HepG2 (cell line): Measurements from ENCODE around the gene TOX4. TPM values are rescaled to one million over a fixed set of nuclear protein-coding genes. Genes with fewer than 3 reads are reported as not detected.

ENCODE experiments used
- ATAC-seq: fragments of 200-7000 bp; cut with Tn5 transposase; 3 replicates; pipeline ENCODE4 v1.9.1; 2020; ENCODE audit warnings: mild to moderate bottlenecking, moderate library complexity
- BruUV-seq: library from RNA; stranded (reverse); fragments of 400-500 nt; replicated peaks from 2 replicates; lab custom pipeline; 2021; lab: Mats Ljungman, UMichigan
- CTCF ChIA-PET: fragments of 300-600 bp; formaldehyde crosslinking; extraction: SDS; loops from one replicate; lab custom pipeline; 2021; ENCODE audit warnings: low total read pairs, inconsistent platforms, low intra/inter-chr PET ratio; lab: Yijun Ruan, JAX
- POLR2A ChIA-PET: fragments of 350-600 bp; sonication (Branson Sonifier 250); formaldehyde crosslinking; loops from one replicate; lab custom pipeline; 2020; ENCODE audit warnings: antibody characterized with exemption, inconsistent platforms; lab: Yijun Ruan, JAX
- DNase-seq: peaks from one replicate; pipeline ENCODE4 v3.0.0-alpha.2; 2015; ENCODE audit warnings: low spot score
- FAIRE-seq: peaks from 3 replicates; lab custom pipeline; 2011; peaks lifted over from hg19 to GRCh38; lab: Jason Lieb, UNC
- H2AFZ ChIP-seq: one replicate; pipeline ENCODE4 v1.6.1; 2011; ENCODE audit warnings: low read length, inconsistent platforms
- H3K27ac ChIP-seq: fragments of 300-600 bp; 3 replicates; pipeline ENCODE4 v1.8.0; 2011; ENCODE audit warnings: mixed run types, mild to moderate bottlenecking, mixed read lengths, low read length, inconsistent platforms; ENCODE audit not compliant: insufficient read depth; ENCODE audit errors: extremely low read length
- H3K27me3 ChIP-seq, 2 experiments: fragments of 200-600 bp in 1 of 2; 2 replicates in 1 of 2; 3 replicates in 1 of 2; pipeline versions ENCODE4 v1.6.0 to v1.8.0; 2011; ENCODE audit warnings: low read length in 2 of 2, mild to moderate bottlenecking in 2 of 2, moderate library complexity in 2 of 2, inconsistent platforms in 1 of 2; ENCODE audit not compliant: insufficient read depth in 2 of 2, control insufficient read depth in 1 of 2
- H3K36me3 ChIP-seq, 2 experiments: fragments of 200-600 bp in 1 of 2; replicated peaks in 1 of 2; 2 replicates in 1 of 2; 3 replicates in 1 of 2; pipeline versions ENCODE4 v1.5.1 to v1.8.0; 2011; ENCODE audit warnings: low read length in 2 of 2, inconsistent platforms in 1 of 2; ENCODE audit not compliant: insufficient read depth in 2 of 2, control insufficient read depth in 1 of 2
- H3K4me1 ChIP-seq: 2 replicates; pipeline ENCODE4 v1.5.1; 2012; ENCODE audit warnings: low read length, inconsistent platforms; ENCODE audit not compliant: insufficient read depth
- H3K4me2 ChIP-seq: 2 replicates; pipeline ENCODE4 v1.6.0; 2011; ENCODE audit warnings: low read depth, low read length, inconsistent platforms
- H3K4me3 ChIP-seq, 3 experiments: fragments of 200-600 bp in 1 of 3; sonication (generic), shearing (Covaris generic) in 1 of 3; replicated peaks in 1 of 3; 2 replicates each; pipeline ENCODE4 v1.5.1; 2011 to 2016; ENCODE audit warnings: low read length in 3 of 3, inconsistent platforms in 2 of 3, low read depth in 2 of 3, mild to moderate bottlenecking in 2 of 3, control low read depth in 1 of 3, mixed read lengths in 1 of 3; ENCODE audit not compliant: insufficient read depth in 1 of 3
- H3K79me2 ChIP-seq: one replicate; pipeline ENCODE4 v1.6.1; 2011; ENCODE audit warnings: low read length, inconsistent platforms; ENCODE audit not compliant: insufficient read depth
- H3K9ac ChIP-seq: 2 replicates; pipeline ENCODE4 v1.6.0; 2011; ENCODE audit warnings: mild to moderate bottlenecking, low read depth, low read length, inconsistent platforms; ENCODE audit not compliant: insufficient read depth
- H3K9me3 ChIP-seq: 2 replicates; pipeline ENCODE4 v1.5.1; 2012; ENCODE audit warnings: mild to moderate bottlenecking, low read length
- H4K20me1 ChIP-seq: 2 replicates; pipeline ENCODE4 v1.6.0; 2011; ENCODE audit warnings: inconsistent platforms, mild to moderate bottlenecking, low read length, moderate library complexity; ENCODE audit not compliant: insufficient read depth
- ERF ChIP-seq: IDR thresholded peaks from 2 replicates; pipeline ENCODE4 v1.6.1; 2018; ENCODE audit warnings: missing biosample characterization, missing genetic modification reagents
- MLXIP ChIP-seq: sonication (generic); formaldehyde crosslinking; IDR thresholded peaks from 2 replicates; pipeline ENCODE4 v1.9.0; 2021; ENCODE audit warnings: missing genetic modification reagents, borderline replicate concordance
- NFIB ChIP-seq: sonication (generic); formaldehyde crosslinking; IDR thresholded peaks from 2 replicates; pipeline ENCODE4 v1.9.0; 2021; ENCODE audit warnings: missing genetic modification reagents, mild to moderate bottlenecking, borderline replicate concordance
- NPAS2 ChIP-seq: sonication (generic); formaldehyde crosslinking; IDR thresholded peaks from 2 replicates; pipeline ENCODE4 v1.8.0; 2022; ENCODE audit warnings: mild to moderate bottlenecking, missing genetic modification reagents, borderline replicate concordance
- NR2F2 ChIP-seq: IDR thresholded peaks from 2 replicates; pipeline ENCODE4 v1.6.1; 2012; ENCODE audit warnings: low read depth, inconsistent platforms, borderline replicate concordance
- TCF7 ChIP-seq: sonication (generic); IDR thresholded peaks from 2 replicates; pipeline ENCODE4 v1.6.1; 2016; ENCODE audit warnings: antibody characterized with exemption, low read depth
- ZFP41 ChIP-seq: sonication (generic); formaldehyde crosslinking; IDR thresholded peaks from 2 replicates; pipeline ENCODE4 v1.4.0; 2020; ENCODE audit warnings: mild to moderate bottlenecking, missing genetic modification reagents, borderline replicate concordance
- ZHX2 ChIP-seq, 2 experiments: sonication (generic) in 1 of 2; formaldehyde crosslinking in 1 of 2; IDR thresholded peaks; 2 replicates each; pipeline versions ENCODE4 v1.6.1 to v1.9.0; 2014 to 2022; ENCODE audit warnings: antibody characterized with exemption in 1 of 2, borderline replicate concordance in 1 of 2, inconsistent platforms in 1 of 2, low read depth in 1 of 2, missing genetic modification reagents in 1 of 2
- ZNF33A ChIP-seq: sonication (generic); formaldehyde crosslinking; IDR thresholded peaks from 2 replicates; pipeline ENCODE4 v1.5.1; 2020; ENCODE audit warnings: missing genetic modification reagents, mild to moderate bottlenecking, moderate library complexity, borderline replicate concordance
- ZNF816 ChIP-seq: sonication (generic); formaldehyde crosslinking; IDR thresholded peaks from 2 replicates; pipeline ENCODE4 v1.8.0; 2022; ENCODE audit warnings: missing genetic modification reagents, mild to moderate bottlenecking, borderline replicate concordance
- in situ Hi-C: cut with HindIII; loops from 2 replicates; pipeline ENCODE4 v1.10.0; 2017; ENCODE audit warnings: low pct_unique_long_range_greater_than_20kb; ENCODE audit not compliant: extremely low pct_ligation_motif_present
- intact Hi-C: fragments of 100-400 bp; cut with micrococcal nuclease; formaldehyde crosslinking; loops from one replicate; pipeline ENCODE4 v1.10.0; 2022; ENCODE audit not compliant: unreplicated experiment
- polyA plus RNA-seq, 8 experiments: library from polyadenylated mRNA; depleted of rRNA in 3 of 8; stranded (reverse) in 7 of 8; unstranded in 1 of 8; fragments of >200 nt; fragmentation: Illumina TruSeq in 4 of 8; extraction: Trizol in 4 of 8; gene quantifications; 2 replicates each; pipeline versions ENCODE4 v1.2.1 to v1.2.3, GENCODE V29; 2011 to 2016; ENCODE audit warnings: low read depth in 4 of 8, missing spikeins in 1 of 8, mixed read lengths in 1 of 8; ENCODE audit not compliant: insufficient read depth in 1 of 8
- total RNA-seq, 5 experiments: library from RNA; depleted of rRNA; stranded (reverse); fragments of >200 nt; fragmentation: Illumina TruSeq; extraction: Trizol; gene quantifications; 2 replicates each; pipeline ENCODE4 v1.2.3, GENCODE V29; 2016; ENCODE audit warnings: low read depth in 1 of 5
- TF ChIP-seq, protein P1 (sequence below): sonication (generic); formaldehyde crosslinking; IDR thresholded peaks from 2 replicates; pipeline ENCODE4 v1.8.0; 2022; ENCODE audit warnings: missing genetic modification reagents, mild to moderate bottlenecking, moderate library complexity, borderline replicate concordance

TOX4 gene
- total and polyA plus RNA-seq, 2 of the 13 experiments (the other 11 are each of a cell fraction or from before 2014, with no cell fraction given) = 71.8 to 163 TPM

DNA sequence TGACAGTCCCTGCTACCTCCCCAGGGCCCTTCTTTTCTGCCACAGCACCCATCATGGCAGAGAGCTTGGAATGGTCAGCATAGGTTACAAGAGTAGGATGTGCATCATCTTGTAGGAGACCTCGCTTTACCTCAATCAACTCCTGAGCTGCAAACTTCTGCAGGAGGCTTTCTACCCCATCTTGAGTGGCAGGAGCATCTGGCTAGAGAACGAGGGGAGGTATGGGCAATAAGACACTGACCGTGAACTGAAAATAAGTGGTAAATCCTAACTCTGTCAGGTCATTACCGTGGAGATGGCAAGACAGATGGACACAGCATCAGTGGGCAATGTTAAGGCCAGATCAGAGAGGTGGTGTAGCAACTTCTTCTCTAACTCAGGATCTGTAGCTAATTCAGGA, 26.4 kb downstream of the TOX4 start (continued):
- TF ChIP-seq NFIB = no peak
- TF ChIP-seq, all 625 proteins: peak for 0

DNA sequence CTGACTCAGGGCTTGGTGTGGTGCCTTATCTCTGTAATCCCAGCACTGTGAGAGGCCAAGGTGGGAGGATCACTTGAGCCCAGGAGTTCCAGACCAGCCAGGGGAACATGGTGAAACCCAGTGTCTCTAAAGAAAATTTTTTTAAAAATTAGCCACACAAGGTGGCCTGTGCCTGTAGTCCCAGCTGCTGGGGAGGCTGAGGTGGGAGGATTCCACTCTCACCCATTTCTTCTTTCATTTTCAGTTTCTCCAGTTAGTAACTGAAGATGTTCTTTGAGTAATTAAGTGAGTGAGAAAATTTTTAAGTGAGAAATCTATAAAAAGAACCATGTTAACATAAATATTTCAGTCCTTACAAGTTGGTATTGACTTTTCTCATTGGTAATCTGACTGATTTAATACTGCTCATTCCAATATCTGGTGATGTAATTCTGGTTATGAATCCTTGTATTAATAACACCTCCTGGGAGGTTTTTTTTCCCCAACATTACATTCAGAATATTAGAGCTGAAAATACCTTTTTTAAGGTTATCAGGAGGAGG, 28.1 kb downstream of the TOX4 start:
- H2AFZ ChIP-seq = no peak overlapping the region
- H3K27ac ChIP-seq = no peak overlapping the region
- intact Hi-C loops = no loop called here
- H3K9me3 ChIP-seq = no peaks in the 10 kb centered on the region
- no peak overlapping the region for H3K9ac ChIP-seq
- FAIRE-seq (no peak), DNase-seq (no peak), ATAC-seq (no peak)
- BruUV-seq = no TSS peak
- no peaks in the 10 kb centered on the region for H4K20me1 ChIP-seq
- H3K4me1 ChIP-seq = peaks cover 17% of the 10 kb centered on the region
- H3K27me3 ChIP-seq = no peaks in the 10 kb centered on the region
- CTCF ChIA-PET = no interaction called here
- in situ Hi-C loops = no loop called here
- peaks cover 26 to 51% of the 10 kb centered on the region in 2 experiments for H3K36me3 ChIP-seq
- POLR2A ChIA-PET = interaction anchor here (0.8 kb wide), 1 partner anchor 22 kb away, joined by 3 read pairs; no protein-coding TSS in a partner anchor
- no peak overlapping the region for H3K4me3 ChIP-seq
- no peak overlapping the region for H3K4me2 ChIP-seq
- H3K79me2 ChIP-seq = peaks cover 39% of the 10 kb centered on the region
- TF ChIP-seq ZFP41 (CRISPR knock-in tag) (no peak), ZNF33A (CRISPR knock-in tag) (no peak), ZNF816 (CRISPR knock-in tag) (no peak), ERF (CRISPR knock-in tag) (no peak), ZHX2 (IDR thresholded peaks at IDR 0.05; ENCODE audit: low read depth) (no peak), ZHX2 (CRISPR knock-in tag; IDR thresholded peaks at IDR 0.05; ENCODE audit: borderline replicate concordance) (no peak), NPAS2 (CRISPR knock-in tag) (no peak), MLXIP (no peak), TCF7 (no peak), NR2F2 (no peak)
- TF ChIP-seq, protein P1, sequence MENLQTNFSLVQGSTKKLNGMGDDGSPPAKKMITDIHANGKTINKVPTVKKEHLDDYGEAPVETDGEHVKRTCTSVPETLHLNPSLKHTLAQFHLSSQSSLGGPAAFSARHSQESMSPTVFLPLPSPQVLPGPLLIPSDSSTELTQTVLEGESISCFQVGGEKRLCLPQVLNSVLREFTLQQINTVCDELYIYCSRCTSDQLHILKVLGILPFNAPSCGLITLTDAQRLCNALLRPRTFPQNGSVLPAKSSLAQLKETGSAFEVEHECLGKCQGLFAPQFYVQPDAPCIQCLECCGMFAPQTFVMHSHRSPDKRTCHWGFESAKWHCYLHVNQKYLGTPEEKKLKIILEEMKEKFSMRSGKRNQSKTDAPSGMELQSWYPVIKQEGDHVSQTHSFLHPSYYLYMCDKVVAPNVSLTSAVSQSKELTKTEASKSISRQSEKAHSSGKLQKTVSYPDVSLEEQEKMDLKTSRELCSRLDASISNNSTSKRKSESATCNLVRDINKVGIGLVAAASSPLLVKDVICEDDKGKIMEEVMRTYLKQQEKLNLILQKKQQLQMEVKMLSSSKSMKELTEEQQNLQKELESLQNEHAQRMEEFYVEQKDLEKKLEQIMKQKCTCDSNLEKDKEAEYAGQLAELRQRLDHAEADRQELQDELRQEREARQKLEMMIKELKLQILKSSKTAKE = no peak
